ENCODE measurements around the gene LDHAL6A.

Gene LDHAL6A

GRCh38 chr11:18427240-18427639 is 28.4 kb upstream of the LDHAL6A start:
- Histone ChIP-seq H3K36me3 (no peaks in the 10 kb centered on the region), H3K27me3 (no peaks in the 10 kb centered on the region), H3K27ac (no peak overlapping the region), H3K4me1 (ENCODE audit: control insufficient read depth in 1 of 2, insufficient read depth in 1 of 2, low read depth in 1 of 2, low read length in 1 of 2) (no peaks in the 10 kb centered on the region), H3K4me3 (ENCODE audit: low read depth in 1 of 2, low read length in 1 of 2) (no peak overlapping the region), H3K9me3 (no peaks in the 10 kb centered on the region)
- TF ChIP-seq CTCF (IDR thresholded peaks at IDR 0.05), result no peak

GRCh38 chr11:18429332-18429731 is 26.3 kb upstream of the LDHAL6A start:
- Histone ChIP-seq H3K27me3 (no peaks in the 10 kb centered on the region), H3K4me1 (ENCODE audit: control insufficient read depth in 1 of 2, insufficient read depth in 1 of 2, low read depth in 1 of 2, low read length in 1 of 2) (no peaks in the 10 kb centered on the region), H3K27ac (no peak overlapping the region), H3K9me3 (no peaks in the 10 kb centered on the region), H3K36me3 (no peaks in the 10 kb centered on the region), H3K4me3 (ENCODE audit: low read depth in 1 of 2, low read length in 1 of 2) (no peak overlapping the region)
- TF ChIP-seq CTCF (IDR thresholded peaks at IDR 0.05), result no peak

GRCh38 chr11:18438691-18439090 is 17.0 kb upstream of the LDHAL6A start:
- no peaks in the 10 kb centered on the region for H3K9me3 ChIP-seq
- no peak for TF ChIP-seq CTCF (IDR thresholded peaks at IDR 0.05)
- no peak overlapping the region for H3K27ac ChIP-seq
- H3K36me3 ChIP-seq, result no peaks in the 10 kb centered on the region
- H3K4me3 ChIP-seq (ENCODE audit: low read depth in 1 of 2, low read length in 1 of 2), result no peak overlapping the region
- no peaks in the 10 kb centered on the region for H3K27me3 ChIP-seq
- H3K4me1 ChIP-seq (ENCODE audit: control insufficient read depth in 1 of 2, insufficient read depth in 1 of 2, low read depth in 1 of 2, low read length in 1 of 2), result no peaks in the 10 kb centered on the region

- no peaks in the 10 kb centered on the region for H3K9me3 ChIP-seq
- H3K36me3 ChIP-seq, result no peaks in the 10 kb centered on the region
- no peaks in the 10 kb centered on the region for H3K27me3 ChIP-seq
- no peak overlapping the region for H3K27ac ChIP-seq
- no peaks in the 10 kb centered on the region for H3K4me1 ChIP-seq (ENCODE audit: control insufficient read depth in 1 of 2, insufficient read depth in 1 of 2, low read depth in 1 of 2, low read length in 1 of 2)
- no peak overlapping the region for H3K4me3 ChIP-seq (ENCODE audit: low read depth in 1 of 2, low read length in 1 of 2)
- no peak for TF ChIP-seq CTCF (IDR thresholded peaks at IDR 0.05)
These were observed 6.4 kb upstream of the LDHAL6A start for GRCh38 chr11:18449251-18449650.

- Histone ChIP-seq H3K4me1 (ENCODE audit: control insufficient read depth in 1 of 2, insufficient read depth in 1 of 2, low read depth in 1 of 2, low read length in 1 of 2) (no peaks in the 10 kb centered on the region), H3K27me3 (peaks cover 19% of the 10 kb centered on the region), H3K36me3 (no peaks in the 10 kb centered on the region), H3K4me3 (ENCODE audit: low read depth in 1 of 2, low read length in 1 of 2) (no peak overlapping the region), H3K9me3 (no peaks in the 10 kb centered on the region), H3K27ac (no peak overlapping the region)
- no peak for TF ChIP-seq CTCF (IDR thresholded peaks at IDR 0.05)
These were observed 2.7 kb upstream of the LDHAL6A start for GRCh38 chr11:18452927-18453326.

GRCh38 chr11:18457450-18457849 is 1.8 kb downstream of the LDHAL6A start:
- H3K4me3 ChIP-seq (ENCODE audit: low read depth in 1 of 2, low read length in 1 of 2), result no peak overlapping the region
- no peak for TF ChIP-seq CTCF (IDR thresholded peaks at IDR 0.05)
- H3K27ac ChIP-seq, result no peak overlapping the region
- H3K36me3 ChIP-seq, result no peaks in the 10 kb centered on the region
- no peaks in the 10 kb centered on the region for H3K9me3 ChIP-seq
- no peaks in the 10 kb centered on the region for H3K4me1 ChIP-seq (ENCODE audit: control insufficient read depth in 1 of 2, insufficient read depth in 1 of 2, low read depth in 1 of 2, low read length in 1 of 2)
- H3K27me3 ChIP-seq, result peaks cover 19% of the 10 kb centered on the region

All from neutrophil (primary cell).